HEK293 (cell line): Measurements from ENCODE around the gene IL31RA.

ENCODE experiments used
- CTCF ChIA-PET: fragments of 350-600 bp; formaldehyde crosslinking; extraction: SDS; loops from one replicate; lab custom pipeline; 2021; ENCODE audit warnings: antibody characterized with exemption; lab: Yijun Ruan, JAX
- POLR2A ChIA-PET: fragments of 300-600 bp; formaldehyde crosslinking; extraction: SDS; loops from one replicate; lab custom pipeline; 2020; ENCODE audit warnings: antibody characterized with exemption, inconsistent platforms; lab: Yijun Ruan, JAX
- H3K27ac ChIP-seq: fragments of 200-500 bp; sonication (Bioruptor generic); 2 replicates; pipeline ENCODE4 v1.5.1; 2014; ENCODE audit warnings: low read depth, low read length, control low read depth, inconsistent platforms; ENCODE audit errors: extremely low read depth
- H3K36me3 ChIP-seq, 2 experiments: fragments of 200-500 bp in 1 of 2; sonication (Bioruptor generic) in 1 of 2; 1 replicate in 1 of 2; 2 replicates in 1 of 2; pipeline ENCODE4 v1.5.1; 2014 to 2017; ENCODE audit warnings: inconsistent platforms in 2 of 2, low read length in 2 of 2; ENCODE audit not compliant: control insufficient read depth in 2 of 2, insufficient read depth in 1 of 2
- H3K4me1 ChIP-seq: fragments of 200-500 bp; sonication (Bioruptor generic); 2 replicates; pipeline ENCODE4 v1.5.1; 2014; ENCODE audit warnings: mild to moderate bottlenecking, low read length, inconsistent platforms; ENCODE audit not compliant: control insufficient read depth, insufficient read depth
- H3K4me3 ChIP-seq: 2 replicates; pipeline ENCODE4 v1.5.1; 2011; ENCODE audit warnings: low read depth, mild to moderate bottlenecking, control low read depth, low read length, moderate library complexity
- H3K9me3 ChIP-seq: fragments of 200-500 bp; sonication (Bioruptor generic); 2 replicates; pipeline ENCODE4 v1.5.1; 2014; ENCODE audit warnings: low read depth, low read length, inconsistent platforms; ENCODE audit not compliant: control insufficient read depth, insufficient read depth
- KLF7 ChIP-seq: fragments of 450-650 bp; formaldehyde crosslinking; IDR thresholded peaks from 2 replicates; pipeline ENCODE4 v1.5.1; 2016; ENCODE audit warnings: missing biosample characterization, missing genetic modification characterization, borderline replicate concordance
- SP7 ChIP-seq: fragments of 450-650 bp; formaldehyde crosslinking; IDR thresholded peaks from 2 replicates; pipeline ENCODE4 v1.5.1; 2016; ENCODE audit warnings: missing biosample characterization, missing genetic modification characterization
- TSHZ1 ChIP-seq: fragments of 450-650 bp; formaldehyde crosslinking; IDR thresholded peaks from 2 replicates; pipeline ENCODE4 v1.5.1; 2016; ENCODE audit warnings: missing biosample characterization, missing genetic modification characterization, borderline replicate concordance
- WT1 ChIP-seq: fragments of 450-650 bp; formaldehyde crosslinking; IDR thresholded peaks from 2 replicates; pipeline ENCODE4 v1.5.1; 2016; ENCODE audit warnings: missing biosample characterization, missing genetic modification characterization
- YY2 ChIP-seq: fragments of 450-650 bp; formaldehyde crosslinking; IDR thresholded peaks from 2 replicates; pipeline ENCODE4 v1.5.1; 2016; ENCODE audit warnings: missing biosample characterization, missing genetic modification characterization
- ZBTB11 ChIP-seq: fragments of 450-650 bp; formaldehyde crosslinking; conservative IDR thresholded peaks from 2 replicates; pipeline ENCODE4 v1.5.1; 2016; ENCODE audit warnings: low read depth, missing biosample characterization, missing genetic modification characterization
- ZBTB26 ChIP-seq: fragments of 450-650 bp; formaldehyde crosslinking; optimal IDR thresholded peaks from 2 replicates; pipeline ENCODE3; 2016; ENCODE audit warnings: missing biosample characterization, mild to moderate bottlenecking, missing genetic modification characterization
- ZNF175 ChIP-seq: fragments of 450-650 bp; formaldehyde crosslinking; IDR thresholded peaks from 2 replicates; pipeline ENCODE4 v1.5.1; 2016; ENCODE audit warnings: missing biosample characterization, missing genetic modification characterization
- ZNF266 ChIP-seq: fragments of 450-650 bp; formaldehyde crosslinking; IDR thresholded peaks from 2 replicates; pipeline ENCODE4 v1.5.1; 2016; ENCODE audit warnings: missing biosample characterization, missing genetic modification characterization, low read depth
- ZNF335 ChIP-seq: fragments of 450-650 bp; formaldehyde crosslinking; conservative IDR thresholded peaks from 2 replicates; pipeline ENCODE4 v1.5.1; 2016; ENCODE audit warnings: missing biosample characterization, missing genetic modification characterization
- ZNF426 ChIP-seq: fragments of 450-650 bp; formaldehyde crosslinking; IDR thresholded peaks from 2 replicates; pipeline ENCODE4 v1.5.1; 2017; ENCODE audit warnings: missing biosample characterization, missing genetic modification characterization, mild to moderate bottlenecking, inconsistent platforms, moderate library complexity
- ZNF433 ChIP-seq: fragments of 450-650 bp; formaldehyde crosslinking; IDR thresholded peaks from 2 replicates; pipeline ENCODE4 v1.5.1; 2016; ENCODE audit warnings: missing biosample characterization, missing genetic modification characterization, low read depth
- ZNF610 ChIP-seq: fragments of 450-650 bp; formaldehyde crosslinking; IDR thresholded peaks from 2 replicates; pipeline ENCODE4 v1.5.1; 2016; ENCODE audit warnings: missing biosample characterization, missing genetic modification characterization, borderline replicate concordance
- ZNF639 ChIP-seq: fragments of 450-650 bp; formaldehyde crosslinking; IDR thresholded peaks from 2 replicates; pipeline ENCODE4 v1.5.1; 2016; ENCODE audit warnings: missing biosample characterization, missing genetic modification characterization
- ZNF747 ChIP-seq: fragments of 450-650 bp; formaldehyde crosslinking; IDR thresholded peaks from 2 replicates; pipeline ENCODE4 v1.5.1; 2016; ENCODE audit warnings: missing biosample characterization, missing genetic modification characterization
- ZNF776 ChIP-seq: fragments of 450-650 bp; formaldehyde crosslinking; IDR thresholded peaks from 2 replicates; pipeline ENCODE4 v1.5.0; 2017; ENCODE audit warnings: missing biosample characterization, missing genetic modification characterization, borderline replicate concordance
- ZNF792 ChIP-seq: fragments of 450-650 bp; formaldehyde crosslinking; IDR thresholded peaks from 2 replicates; pipeline ENCODE4 v1.5.1; 2016; ENCODE audit warnings: missing biosample characterization, missing genetic modification characterization
- ZSCAN23 ChIP-seq: fragments of 450-650 bp; formaldehyde crosslinking; IDR thresholded peaks from 2 replicates; pipeline ENCODE4 v1.5.1; 2016; ENCODE audit warnings: missing biosample characterization, missing genetic modification characterization
- ZXDB ChIP-seq: fragments of 450-650 bp; formaldehyde crosslinking; IDR thresholded peaks from 2 replicates; pipeline ENCODE4 v1.5.1; 2016; ENCODE audit warnings: missing biosample characterization, missing genetic modification characterization

Gene IL31RA

GRCh38 chr5:55902696-55903095 lies 51.5 kb downstream of the IL31RA start (continued):
- no peak for TF ChIP-seq ZNF610 (tag by site-specific recombination)

- no peaks in the 10 kb centered on the region for H3K4me1 ChIP-seq
- no peak for TF ChIP-seq ZNF433 (tag by site-specific recombination)
- no peak for TF ChIP-seq KLF7 (tag by site-specific recombination)
- no peak for TF ChIP-seq ZNF776 (tag by site-specific recombination)
- TF ChIP-seq ZXDB = no peak
- no peak for TF ChIP-seq ZNF639 (tag by site-specific recombination)
- no peak for TF ChIP-seq ZBTB11 (tag by site-specific recombination)
- no peak for TF ChIP-seq ZNF175 (tag by site-specific recombination)
- TF ChIP-seq WT1 (tag by site-specific recombination) = no peak
- no peak for TF ChIP-seq ZNF335 (tag by site-specific recombination)
- TF ChIP-seq ZNF426 (tag by site-specific recombination) = no peak
- no peak for TF ChIP-seq ZNF266 (tag by site-specific recombination)
- no peak for TF ChIP-seq TSHZ1 (tag by site-specific recombination)
- TF ChIP-seq SP7 (tag by site-specific recombination) = no peak
- TF ChIP-seq ZSCAN23 (tag by site-specific recombination) = no peak
- no peak for TF ChIP-seq YY2 (tag by site-specific recombination)
- no peak for TF ChIP-seq ZNF792 (tag by site-specific recombination)
- no peak for TF ChIP-seq ZNF747 (tag by site-specific recombination)
- no peak for TF ChIP-seq ZBTB26 (tag by site-specific recombination)
- no peak overlapping the region for H3K27ac ChIP-seq
- CTCF ChIA-PET = interaction anchor here (0.6 to 1.7 kb wide), 2 partner anchors 33 to 62 kb away, joined by 3 read pairs; no protein-coding TSS in a partner anchor
- H3K36me3 ChIP-seq = no peaks in the 10 kb centered on the region
- POLR2A ChIA-PET = no interaction called here
- H3K4me3 ChIP-seq = no peak overlapping the region
- no peaks in the 10 kb centered on the region for H3K9me3 ChIP-seq
These were observed 52.1 kb downstream of the IL31RA start for GRCh38 chr5:55903121-55903701.
